ENCODE measurements around the gene SUGCT. TPM values are rescaled to one million over a fixed set of nuclear protein-coding genes. Genes with fewer than 3 reads are reported as not detected.

SUGCT gene
- total RNA-seq, 1 experiment from 2014 or later: 1.5 TPM

DNA sequence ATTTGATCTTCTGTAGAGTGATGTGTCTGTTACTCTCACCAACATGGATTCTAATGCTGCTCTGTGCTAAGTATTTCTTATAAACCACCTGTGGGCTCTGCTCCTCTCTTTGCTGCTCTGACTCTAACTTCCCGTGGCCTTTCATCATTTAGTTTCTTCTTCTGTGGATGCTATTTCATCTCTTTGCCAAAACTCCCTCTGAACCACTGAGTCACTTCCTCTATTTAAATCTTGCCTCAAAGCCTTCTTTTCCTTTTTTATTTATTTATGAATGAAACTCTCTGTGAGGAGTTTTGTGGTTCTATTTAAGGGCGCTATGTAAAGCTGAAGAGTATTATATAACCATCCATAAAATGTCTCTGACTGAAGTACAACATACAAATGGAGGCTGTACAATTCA is 538.5 kb downstream of the SUGCT start:
- Histone ChIP-seq H3K4me1 (ENCODE audit: insufficient read depth, low read length, poor library complexity, severe bottlenecking) (peaks cover 10% of the 10 kb centered on the region), H3K27me3 (replicated peaks; ENCODE audit: insufficient read depth, low read depth, low read length, poor library complexity) (no peaks in the 10 kb centered on the region), H3K9me3 (ENCODE audit: low read depth, low read length, poor library complexity, severe bottlenecking) (no peaks in the 10 kb centered on the region), H3K36me3 (ENCODE audit: insufficient read depth, low read length, poor library complexity, severe bottlenecking) (no peaks in the 10 kb centered on the region), H3K4me3 (ENCODE audit: low read depth, low read length, poor library complexity, severe bottlenecking) (no peak overlapping the region), H3K27ac (ENCODE audit: low read depth, low read length, poor library complexity, severe bottlenecking) (peak overlapping the region; percentile 47)
- CTCF ChIA-PET: no interaction called here
- TF ChIP-seq, protein P1, sequence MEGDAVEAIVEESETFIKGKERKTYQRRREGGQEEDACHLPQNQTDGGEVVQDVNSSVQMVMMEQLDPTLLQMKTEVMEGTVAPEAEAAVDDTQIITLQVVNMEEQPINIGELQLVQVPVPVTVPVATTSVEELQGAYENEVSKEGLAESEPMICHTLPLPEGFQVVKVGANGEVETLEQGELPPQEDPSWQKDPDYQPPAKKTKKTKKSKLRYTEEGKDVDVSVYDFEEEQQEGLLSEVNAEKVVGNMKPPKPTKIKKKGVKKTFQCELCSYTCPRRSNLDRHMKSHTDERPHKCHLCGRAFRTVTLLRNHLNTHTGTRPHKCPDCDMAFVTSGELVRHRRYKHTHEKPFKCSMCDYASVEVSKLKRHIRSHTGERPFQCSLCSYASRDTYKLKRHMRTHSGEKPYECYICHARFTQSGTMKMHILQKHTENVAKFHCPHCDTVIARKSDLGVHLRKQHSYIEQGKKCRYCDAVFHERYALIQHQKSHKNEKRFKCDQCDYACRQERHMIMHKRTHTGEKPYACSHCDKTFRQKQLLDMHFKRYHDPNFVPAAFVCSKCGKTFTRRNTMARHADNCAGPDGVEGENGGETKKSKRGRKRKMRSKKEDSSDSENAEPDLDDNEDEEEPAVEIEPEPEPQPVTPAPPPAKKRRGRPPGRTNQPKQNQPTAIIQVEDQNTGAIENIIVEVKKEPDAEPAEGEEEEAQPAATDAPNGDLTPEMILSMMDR (conservative IDR thresholded peaks at IDR 0.05; ENCODE audit: low read depth, low read length): no peak
- intact Hi-C loops (cut with micrococcal nuclease; ENCODE audit: unreplicated experiment): no loop called here
- peak; percentile 76 for DNase-seq (ENCODE audit: low spot score)
- BruUV-seq (replicated peaks): no TSS peak
- POLR2A ChIA-PET (ENCODE audit: low non-redundant PET): no interaction called here

DNA sequence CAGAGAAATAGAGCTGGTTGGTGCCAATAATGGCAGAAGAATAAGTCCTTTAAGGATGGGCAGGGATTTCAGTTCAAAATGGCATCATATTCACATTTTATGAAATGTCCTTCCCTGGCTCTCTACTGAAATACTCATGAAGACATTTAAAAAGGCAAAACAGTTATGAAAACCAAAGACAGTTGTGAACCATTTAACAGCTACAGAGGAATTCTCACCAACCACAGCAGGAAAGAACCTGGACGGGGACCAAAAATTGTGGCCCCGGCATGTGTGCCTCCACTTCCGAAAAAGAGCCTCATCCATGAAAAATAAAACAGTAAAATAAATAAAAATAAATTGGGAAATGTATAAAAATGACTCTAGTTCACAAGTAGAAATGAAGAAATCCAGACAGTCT is 539.5 kb downstream of the SUGCT start:
- Histone ChIP-seq H3K27ac (ENCODE audit: low read depth, low read length, poor library complexity, severe bottlenecking) (peak overlapping the region; percentile 47), H3K27me3 (replicated peaks; ENCODE audit: insufficient read depth, low read depth, low read length, poor library complexity) (no peaks in the 10 kb centered on the region), H3K36me3 (ENCODE audit: insufficient read depth, low read length, poor library complexity, severe bottlenecking) (no peaks in the 10 kb centered on the region), H3K4me1 (ENCODE audit: insufficient read depth, low read length, poor library complexity, severe bottlenecking) (peaks cover 10% of the 10 kb centered on the region), H3K4me3 (ENCODE audit: low read depth, low read length, poor library complexity, severe bottlenecking) (no peak overlapping the region), H3K9me3 (ENCODE audit: low read depth, low read length, poor library complexity, severe bottlenecking) (no peaks in the 10 kb centered on the region)
- TF ChIP-seq EZH2 (IDR thresholded peaks at IDR 0.05; ENCODE audit: borderline replicate concordance, low read depth, low read length, poor library complexity, severe bottlenecking): no peak
- TF ChIP-seq, protein P1 (conservative IDR thresholded peaks at IDR 0.05; ENCODE audit: low read depth, low read length): no peak
- POLR2A ChIA-PET (ENCODE audit: low non-redundant PET): no interaction called here
- intact Hi-C loops (cut with micrococcal nuclease; ENCODE audit: unreplicated experiment): no loop called here
- DNase-seq (ENCODE audit: low spot score): no peak
- no TSS peak for BruUV-seq (replicated peaks)
- CTCF ChIA-PET: no interaction called here

DNA sequence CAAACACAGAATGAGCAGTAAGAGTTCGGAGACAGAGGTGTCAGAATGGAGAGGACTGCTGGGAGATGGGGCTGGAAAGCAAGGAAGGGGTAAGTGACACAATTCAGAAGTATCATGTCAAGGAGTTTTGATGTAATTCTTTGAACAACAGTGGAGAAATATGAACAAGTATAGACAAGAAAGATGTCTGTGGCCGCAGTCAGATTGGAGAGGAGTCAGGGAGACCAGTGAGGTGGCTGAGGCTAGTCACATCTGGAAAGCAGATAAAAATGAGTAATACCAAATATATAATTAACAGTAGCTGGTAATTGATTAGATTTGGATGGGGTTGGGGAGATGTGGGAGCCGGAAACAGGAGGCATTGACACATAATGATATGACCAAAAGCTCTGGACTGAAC is 540.9 kb downstream of the SUGCT start:
- H3K27ac ChIP-seq (ENCODE audit: low read depth, low read length, poor library complexity, severe bottlenecking): no peak overlapping the region
- H3K4me3 ChIP-seq (ENCODE audit: low read depth, low read length, poor library complexity, severe bottlenecking): no peak overlapping the region
- peaks cover 10% of the 10 kb centered on the region for H3K4me1 ChIP-seq (ENCODE audit: insufficient read depth, low read length, poor library complexity, severe bottlenecking)
- no peak for TF ChIP-seq EZH2 (IDR thresholded peaks at IDR 0.05; ENCODE audit: borderline replicate concordance, low read depth, low read length, poor library complexity, severe bottlenecking)
- TF ChIP-seq, protein P1 (conservative IDR thresholded peaks at IDR 0.05; ENCODE audit: low read depth, low read length): no peak
- DNase-seq (ENCODE audit: low spot score): no peak
- CTCF ChIA-PET: no interaction called here
- intact Hi-C loops (cut with micrococcal nuclease; ENCODE audit: unreplicated experiment): no loop called here
- no peaks in the 10 kb centered on the region for H3K9me3 ChIP-seq (ENCODE audit: low read depth, low read length, poor library complexity, severe bottlenecking)
- no peaks in the 10 kb centered on the region for H3K27me3 ChIP-seq (replicated peaks; ENCODE audit: insufficient read depth, low read depth, low read length, poor library complexity)
- no peaks in the 10 kb centered on the region for H3K36me3 ChIP-seq (ENCODE audit: insufficient read depth, low read length, poor library complexity, severe bottlenecking)
- no TSS peak for BruUV-seq (replicated peaks)
- POLR2A ChIA-PET (ENCODE audit: low non-redundant PET): no interaction called here

Data from A673 (cell line).